NCI-H2081 (cell line): ENCODE measurements around the gene PPIP5K2.
"Not testable (repeated sequence)": the region's sequence is repeated elsewhere in the genome, so short reads cannot be mapped to it uniquely, and the experiment has no call there.

ENCODE experiments used
- DNase-seq, 2 experiments: peaks; one replicate each; lab custom pipeline; 2025; lab: John Stamatoyannopoulos, UW

PPIP5K2 gene

GRCh38 chr5:103122242-103122641 is 2.1 kb downstream of the PPIP5K2 start:
- DNase-seq, result no peak

- DNase-seq, result no peak
Measured at GRCh38 chr5:103126557-103126956, 6.5 kb downstream of the PPIP5K2 start.

- DNase-seq, result no peak
Measured at GRCh38 chr5:103127292-103127817, 7.3 kb downstream of the PPIP5K2 start.

GRCh38 chr5:103128202-103128601 is 8.1 kb downstream of the PPIP5K2 start:
- no peak for DNase-seq

GRCh38 chr5:103132684-103133083 is 12.6 kb downstream of the PPIP5K2 start:
- DNase-seq, result no peak

- no peak for DNase-seq
Measured at GRCh38 chr5:103133231-103133630, 13.1 kb downstream of the PPIP5K2 start.

- DNase-seq, result no peak
Measured at GRCh38 chr5:103135461-103135860, 15.4 kb downstream of the PPIP5K2 start.

- no peak for DNase-seq
Measured at GRCh38 chr5:103138202-103138690, 18.1 kb downstream of the PPIP5K2 start.

- DNase-seq, result peak; percentile 9 to 63
Measured at GRCh38 chr5:103139264-103139865, 19.3 kb downstream of the PPIP5K2 start.

- not testable (repeated sequence) for DNase-seq
Measured at GRCh38 chr5:103142132-103142531, 22.0 kb downstream of the PPIP5K2 start.

GRCh38 chr5:103145196-103145595 is 25.1 kb downstream of the PPIP5K2 start:
- no peak for DNase-seq

GRCh38 chr5:103148213-103148612 is 28.1 kb downstream of the PPIP5K2 start:
- no peak for DNase-seq

- no peak for DNase-seq
Measured at GRCh38 chr5:103151156-103151555, 31.1 kb downstream of the PPIP5K2 start.

GRCh38 chr5:103166706-103167105 is 46.6 kb downstream of the PPIP5K2 start:
- DNase-seq, result no peak

GRCh38 chr5:103174147-103174546 is 54.0 kb downstream of the PPIP5K2 start:
- no peak for DNase-seq

GRCh38 chr5:103177543-103177942 is 57.4 kb downstream of the PPIP5K2 start:
- DNase-seq, result no peak

- no peak for DNase-seq
Measured at GRCh38 chr5:103178167-103178566, 58.1 kb downstream of the PPIP5K2 start.

- DNase-seq, result no peak
Measured at GRCh38 chr5:103186152-103186551, 66.1 kb downstream of the PPIP5K2 start.

- DNase-seq, result no peak
Measured at GRCh38 chr5:103188436-103188835, 68.3 kb downstream of the PPIP5K2 start.

- DNase-seq, result no peak
Measured at GRCh38 chr5:103203226-103203625, 83.1 kb downstream of the PPIP5K2 start.

- DNase-seq, result not testable (repeated sequence)
Measured at GRCh38 chr5:103204990-103205389, 84.9 kb downstream of the PPIP5K2 start.

- DNase-seq, result no peak
Measured at GRCh38 chr5:103205991-103206700, 86.0 kb downstream of the PPIP5K2 start.

GRCh38 chr5:103207011-103207410 is 86.9 kb downstream of the PPIP5K2 start:
- no peak for DNase-seq
